Stimulated activated CD8-positive, alpha-beta memory T cell treated with anti-CD3 and anti-CD28 coated beads, Interleukin-12 subunit alpha, Interleukin-12 subunit beta, amount 100 ng/mL, for 24 hours (primary cell): ENCODE data around the gene ZNF723.
"Not testable (repeated sequence)": the region's sequence is repeated elsewhere in the genome, so short reads cannot be mapped to it uniquely, and the experiment has no call there.

ENCODE experiments used
- DNase-seq: peaks from one replicate; pipeline ENCODE4 v3.0.0-alpha.2; 2020; ENCODE audit errors: extremely low read depth

Gene ZNF723

DNA sequence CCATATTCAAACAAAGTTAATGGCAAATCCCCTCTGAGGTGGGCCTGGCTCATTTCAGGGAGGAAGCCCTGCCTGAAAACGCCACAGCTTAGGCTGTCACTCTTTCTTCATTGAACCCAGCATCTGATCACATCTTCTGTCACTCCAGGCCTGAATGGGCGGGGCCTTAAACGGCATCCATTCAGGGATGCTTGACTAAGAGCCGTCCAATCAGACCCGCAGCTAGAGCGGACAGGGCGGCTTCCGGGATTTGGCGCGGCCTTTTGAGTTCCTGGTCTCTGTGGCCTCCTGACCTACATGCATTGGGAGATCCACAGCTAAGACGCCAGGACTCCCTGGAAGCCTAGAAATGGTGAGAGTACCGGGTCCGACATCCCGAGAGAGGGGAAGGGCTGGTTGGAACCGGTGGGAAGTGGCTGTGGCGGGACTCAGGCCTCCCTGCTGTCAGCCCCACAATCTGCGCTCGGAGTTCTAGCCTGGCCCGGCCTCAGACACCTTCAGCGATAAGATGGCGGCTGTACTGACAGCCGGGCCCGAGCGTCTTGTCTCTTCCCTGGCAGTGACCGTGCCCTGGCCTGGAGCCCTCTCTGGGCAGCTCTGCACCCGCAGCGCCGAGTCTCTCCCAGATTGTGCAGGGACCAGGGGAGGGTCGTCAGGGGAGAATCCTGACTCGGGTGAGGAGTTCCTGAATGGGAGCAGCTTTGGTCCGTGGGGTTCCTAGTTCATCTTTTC is at the start of gene ZNF723:
ZNF723 (plus strand) TSS at position 261 of the 732 bp plus-strand sequence; CDS start at position 350, 89 bp downstream.
- DNase-seq, result no peak

GRCh38 chr19:22783651-22784410 is 48.3 kb upstream of the ZNF723 start, which contains the start of gene ZNF99:
Gene ZNF99 (minus strand): TSS chr19:22784151. CDS start chr19:22784016, 135 bp downstream.
- DNase-seq, result no peak

- DNase-seq, result not testable (repeated sequence)
Observed at GRCh38 chr19:22792863-22793262, 39.2 kb upstream of the ZNF723 start.

- no peak for DNase-seq
Observed at GRCh38 chr19:22797040-22797439, 35.1 kb upstream of the ZNF723 start.

DNA sequence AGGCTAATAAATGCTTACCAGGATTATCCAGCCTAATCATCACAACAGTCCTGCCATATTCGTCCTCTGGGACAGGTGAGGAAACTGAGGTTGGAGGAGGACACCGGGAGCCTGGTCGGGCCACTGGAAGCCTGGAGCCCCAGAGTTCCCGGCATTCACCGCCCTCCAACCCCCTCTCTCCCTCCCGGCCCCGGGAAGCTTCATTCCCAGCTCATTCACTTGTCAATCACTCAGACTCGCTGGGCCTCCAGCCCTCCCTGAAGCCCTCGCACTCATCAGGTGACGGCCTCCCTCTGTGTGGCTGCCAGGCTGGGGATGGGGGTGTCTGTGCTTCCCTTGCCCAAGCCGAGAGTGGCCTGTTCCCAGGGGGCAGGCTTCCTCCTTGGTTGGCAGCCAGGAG is 25.7 kb upstream of the ZNF723 start:
- no peak for DNase-seq

- DNase-seq, result no peak
Observed at GRCh38 chr19:22807061-22807835, 24.8 kb upstream of the ZNF723 start.

GRCh38 chr19:22814124-22814523 is 18.0 kb upstream of the ZNF723 start:
- no peak for DNase-seq

- DNase-seq, result no peak
Observed at GRCh38 chr19:22831211-22831610, 880 bp upstream of the ZNF723 start.

DNA sequence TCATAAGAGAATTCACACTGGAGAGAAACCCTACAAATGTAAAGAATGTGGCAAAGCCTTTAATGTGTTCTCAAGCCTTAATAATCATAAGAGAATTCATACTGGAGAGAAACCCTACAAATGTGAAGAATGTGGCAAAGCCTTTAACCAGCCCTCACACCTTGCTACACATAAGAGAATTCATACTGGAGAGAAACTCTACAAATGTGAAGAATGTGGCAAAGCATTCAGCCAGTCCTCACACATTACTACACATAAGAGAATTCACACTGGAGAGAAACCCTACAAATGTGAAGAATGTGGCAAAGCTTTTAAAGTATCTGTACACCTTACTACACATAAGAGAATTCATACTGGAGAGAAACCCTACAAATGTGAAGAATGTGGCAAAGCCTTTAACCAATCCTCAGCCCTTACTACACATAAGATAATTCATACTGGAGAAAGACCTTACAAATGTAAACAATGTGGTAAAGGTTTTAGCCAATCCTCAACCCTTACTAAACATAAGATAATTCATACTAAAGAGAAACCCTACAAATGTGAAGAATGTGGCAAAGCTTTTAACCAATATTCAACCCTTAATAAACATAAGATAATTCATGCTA is 25.7 kb downstream of the ZNF723 start:
- not testable (repeated sequence) for DNase-seq

DNA sequence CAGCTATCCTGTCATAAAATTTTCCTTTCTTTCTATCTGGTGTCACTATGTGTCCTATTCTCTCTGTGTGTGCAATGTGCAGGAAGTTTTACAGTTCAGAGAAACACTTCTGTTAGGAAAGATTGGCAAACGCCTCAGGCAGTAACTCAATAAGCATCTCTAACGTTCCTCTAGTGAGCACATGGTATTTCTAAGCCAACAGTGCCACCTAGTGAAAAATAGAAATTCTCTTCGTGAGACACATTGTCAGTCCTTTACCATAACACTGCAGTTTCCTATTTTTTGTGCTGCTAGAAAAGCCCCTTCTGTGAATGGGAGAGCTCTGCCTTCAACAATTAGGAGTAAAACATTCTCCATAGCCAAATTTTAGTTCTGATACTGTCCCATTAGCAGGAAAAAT is 50.7 kb downstream of the ZNF723 start:
- no peak for DNase-seq

GRCh38 chr19:22893855-22894270 is 61.8 kb downstream of the ZNF723 start:
- no peak for DNase-seq

- no peak for DNase-seq
Observed at GRCh38 chr19:22901431-22902130, 69.5 kb downstream of the ZNF723 start.
